BJ (cell line): ENCODE measurements around the gene AGL. TPM values are rescaled to one million over a fixed set of nuclear protein-coding genes. Genes with fewer than 3 reads are reported as not detected.
"Not testable (repeated sequence)": the region's sequence is repeated elsewhere in the genome, so short reads cannot be mapped to it uniquely, and the experiment has no call there.

Experiments used
- CTCF ChIA-PET: fragments of 350-600 bp; formaldehyde crosslinking; extraction: SDS; loops from one replicate; lab custom pipeline; 2021; ENCODE audit warnings: antibody characterized with exemption, inconsistent platforms; lab: Yijun Ruan, JAX
- POLR2A ChIA-PET: fragments of 300-600 bp; sonication (Branson Sonifier 250); formaldehyde crosslinking; extraction: SDS; loops from one replicate; lab custom pipeline; 2021; ENCODE audit warnings: antibody characterized with exemption; lab: Charles Lee
- DNase-seq: peaks from one replicate; pipeline ENCODE4 v3.0.0-alpha.2; 2011; ENCODE audit warnings: low read depth
- H3K27me3 ChIP-seq: 2 replicates; pipeline ENCODE4 v1.6.0; 2011; ENCODE audit warnings: low read length; ENCODE audit not compliant: control insufficient read depth, insufficient read depth
- H3K36me3 ChIP-seq: 2 replicates; pipeline ENCODE4 v1.5.1; 2011; ENCODE audit warnings: low read length; ENCODE audit not compliant: control insufficient read depth, insufficient read depth
- H3K4me3 ChIP-seq: 2 replicates; pipeline ENCODE4 v1.5.1; 2011; ENCODE audit warnings: low read depth, mild to moderate bottlenecking, control low read depth, low read length
- polyA plus RNA-seq: library from polyadenylated mRNA; depleted of rRNA; stranded (reverse); fragments of >200 nt; gene quantifications from 2 replicates; pipeline ENCODE4 v1.2.3, GENCODE V29; 2011
- TF ChIP-seq, protein P1 (sequence below): IDR thresholded peaks from 2 replicates; pipeline ENCODE4 v1.5.1; 2011; ENCODE audit warnings: low read depth, mild to moderate bottlenecking, control low read depth, inconsistent platforms, low read length, moderate library complexity; ENCODE audit not compliant: insufficient read depth

The AGL gene
- polyA plus RNA-seq, 1 experiment: 1.6 TPM

DNA sequence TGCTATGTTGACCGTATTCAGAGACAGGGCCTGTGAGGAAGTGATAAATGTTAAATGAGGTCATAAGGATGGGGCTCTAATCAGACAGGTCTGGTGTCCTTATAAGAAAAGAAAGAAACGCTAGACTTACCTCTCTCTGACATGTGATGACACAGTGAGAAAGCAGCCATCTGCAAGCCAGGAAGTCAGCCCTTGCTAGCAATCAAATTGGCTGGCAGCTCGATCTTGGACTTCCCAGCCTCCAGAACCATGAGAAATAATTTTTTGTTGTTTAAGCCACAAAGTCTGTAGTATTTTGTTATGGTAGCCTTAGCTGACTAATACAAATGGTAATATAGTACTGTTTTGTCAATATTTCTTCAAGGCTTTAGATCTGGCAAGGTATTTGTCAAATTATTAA is 25.1 kb upstream of the AGL start:
- Histone ChIP-seq H3K27me3 (no peaks in the 10 kb centered on the region), H3K36me3 (no peaks in the 10 kb centered on the region), H3K4me3 (no peak overlapping the region)
- ChIA-PET POLR2A (no interaction called here), CTCF (interaction anchor here (1.2 kb wide), 1 partner anchor 13 kb away, joined by 3 read pairs; no protein-coding TSS in a partner anchor)
- DNase-seq: no peak
- TF ChIP-seq, protein P1, sequence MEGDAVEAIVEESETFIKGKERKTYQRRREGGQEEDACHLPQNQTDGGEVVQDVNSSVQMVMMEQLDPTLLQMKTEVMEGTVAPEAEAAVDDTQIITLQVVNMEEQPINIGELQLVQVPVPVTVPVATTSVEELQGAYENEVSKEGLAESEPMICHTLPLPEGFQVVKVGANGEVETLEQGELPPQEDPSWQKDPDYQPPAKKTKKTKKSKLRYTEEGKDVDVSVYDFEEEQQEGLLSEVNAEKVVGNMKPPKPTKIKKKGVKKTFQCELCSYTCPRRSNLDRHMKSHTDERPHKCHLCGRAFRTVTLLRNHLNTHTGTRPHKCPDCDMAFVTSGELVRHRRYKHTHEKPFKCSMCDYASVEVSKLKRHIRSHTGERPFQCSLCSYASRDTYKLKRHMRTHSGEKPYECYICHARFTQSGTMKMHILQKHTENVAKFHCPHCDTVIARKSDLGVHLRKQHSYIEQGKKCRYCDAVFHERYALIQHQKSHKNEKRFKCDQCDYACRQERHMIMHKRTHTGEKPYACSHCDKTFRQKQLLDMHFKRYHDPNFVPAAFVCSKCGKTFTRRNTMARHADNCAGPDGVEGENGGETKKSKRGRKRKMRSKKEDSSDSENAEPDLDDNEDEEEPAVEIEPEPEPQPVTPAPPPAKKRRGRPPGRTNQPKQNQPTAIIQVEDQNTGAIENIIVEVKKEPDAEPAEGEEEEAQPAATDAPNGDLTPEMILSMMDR: no peak

- POLR2A ChIA-PET: no interaction called here
- CTCF ChIA-PET: no interaction called here
- Histone ChIP-seq H3K4me3 (no peak overlapping the region), H3K27me3 (no peaks in the 10 kb centered on the region), H3K36me3 (no peaks in the 10 kb centered on the region)
- TF ChIP-seq, protein P1: no peak
- DNase-seq: no peak
These were observed 24.5 kb upstream of the AGL start for GRCh38 chr1:99825702-99826101.

DNA sequence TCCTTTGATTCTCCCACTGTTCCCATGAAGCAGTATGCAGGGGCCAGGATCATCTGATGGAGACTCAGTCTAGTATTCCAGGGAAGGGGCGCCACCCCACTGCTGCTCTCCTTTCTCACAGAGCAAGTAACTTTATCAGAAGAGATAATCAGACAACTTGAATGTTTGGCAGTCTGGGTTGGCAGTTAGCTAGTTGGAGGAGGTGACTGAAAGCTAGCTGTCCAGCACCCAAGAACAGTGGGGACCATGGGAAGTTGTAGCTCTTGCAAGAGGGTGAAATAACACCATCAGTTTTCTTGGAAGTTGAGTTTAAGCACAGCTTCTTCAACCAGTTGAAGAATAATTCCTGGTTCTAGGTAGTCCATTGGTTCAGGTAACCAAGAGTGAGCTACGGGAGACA is 22.2 kb upstream of the AGL start:
- H3K27me3 ChIP-seq: no peaks in the 10 kb centered on the region
- ChIA-PET POLR2A (no interaction called here), CTCF (interaction anchor here (0.9 kb wide), 1 partner anchor 10 kb away, joined by 3 read pairs; no protein-coding TSS in a partner anchor)
- no peaks in the 10 kb centered on the region for H3K36me3 ChIP-seq
- DNase-seq: no peak
- H3K4me3 ChIP-seq: no peak overlapping the region
- TF ChIP-seq, protein P1: no peak

DNA sequence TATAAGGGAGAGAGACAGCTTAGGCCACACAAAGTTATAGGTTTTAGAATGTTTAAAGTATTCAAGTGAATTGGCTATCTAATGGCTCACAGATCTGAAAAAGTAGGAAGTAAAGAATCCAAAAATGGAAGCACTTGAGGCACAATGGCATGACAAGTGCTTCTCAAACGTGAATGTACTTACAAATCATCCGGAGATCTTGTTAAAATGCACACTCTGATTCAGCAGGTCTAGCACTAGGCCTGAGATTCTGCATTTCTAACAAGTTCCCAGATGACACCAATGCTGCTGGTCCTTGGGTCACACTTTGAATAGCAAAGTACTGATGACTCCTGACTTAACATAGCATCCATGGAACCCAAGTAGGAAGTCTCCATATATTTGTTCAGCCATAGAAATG is 20.9 kb upstream of the AGL start:
- CTCF ChIA-PET: no interaction called here
- POLR2A ChIA-PET: no interaction called here

GRCh38 chr1:99833911-99834310 is 16.2 kb upstream of the AGL start:
- H3K36me3 ChIP-seq, H3K4me3 ChIP-seq, POLR2A ChIA-PET, H3K27me3 ChIP-seq, CTCF ChIA-PET, DNase-seq: not testable (repeated sequence)

More for the DNA sequence above, 20.9 kb upstream of the AGL start:
- no peaks in the 10 kb centered on the region for H3K36me3 ChIP-seq
- no peak overlapping the region for H3K4me3 ChIP-seq
- TF ChIP-seq, protein P1: no peak
- DNase-seq: no peak
- no peaks in the 10 kb centered on the region for H3K27me3 ChIP-seq

DNA sequence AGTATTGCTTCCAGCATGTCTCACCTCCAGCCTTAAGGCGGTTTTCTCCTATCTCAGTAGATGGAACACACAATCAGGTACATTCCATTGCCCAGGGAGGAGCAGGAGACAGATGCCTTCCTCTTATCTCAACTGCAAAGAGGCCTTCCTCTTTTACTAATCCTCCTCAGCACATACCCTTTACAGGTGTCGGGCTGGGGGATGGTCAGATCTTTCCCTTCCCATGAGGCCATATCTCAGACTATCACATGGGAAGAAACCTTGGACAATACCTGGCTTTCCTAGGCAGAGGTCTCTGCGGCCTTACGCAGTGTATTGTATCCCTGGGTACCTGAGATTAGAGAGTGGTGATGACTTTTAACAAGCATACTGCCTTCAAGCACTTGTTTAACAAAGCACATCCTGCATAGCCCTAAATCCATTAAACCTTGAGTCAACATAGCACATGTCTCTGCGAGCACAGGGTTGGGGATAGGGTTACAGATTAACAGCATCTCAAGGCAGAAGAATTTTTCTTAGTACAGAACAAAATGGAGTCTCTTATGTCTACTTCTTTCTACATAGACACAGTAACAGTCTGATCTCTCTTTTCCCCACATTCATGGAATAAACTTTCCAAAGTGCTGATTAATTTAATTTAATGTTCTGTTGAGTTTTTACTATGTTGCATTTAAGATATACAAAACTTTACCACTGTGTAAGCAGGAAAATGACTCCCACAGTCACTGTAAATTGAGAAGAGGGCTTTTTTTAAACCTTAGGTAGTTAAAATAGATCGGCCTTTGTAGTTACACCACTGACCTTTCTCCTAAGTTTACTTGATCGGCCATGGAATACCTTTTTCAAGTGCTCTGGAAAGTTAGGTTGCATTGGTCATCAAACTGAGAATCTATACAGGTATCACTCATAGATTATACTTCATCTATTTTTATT is 13.7 kb upstream of the AGL start:
- H3K4me3 ChIP-seq, DNase-seq, CTCF ChIA-PET, H3K36me3 ChIP-seq, POLR2A ChIA-PET, H3K27me3 ChIP-seq: not testable (repeated sequence)

DNA sequence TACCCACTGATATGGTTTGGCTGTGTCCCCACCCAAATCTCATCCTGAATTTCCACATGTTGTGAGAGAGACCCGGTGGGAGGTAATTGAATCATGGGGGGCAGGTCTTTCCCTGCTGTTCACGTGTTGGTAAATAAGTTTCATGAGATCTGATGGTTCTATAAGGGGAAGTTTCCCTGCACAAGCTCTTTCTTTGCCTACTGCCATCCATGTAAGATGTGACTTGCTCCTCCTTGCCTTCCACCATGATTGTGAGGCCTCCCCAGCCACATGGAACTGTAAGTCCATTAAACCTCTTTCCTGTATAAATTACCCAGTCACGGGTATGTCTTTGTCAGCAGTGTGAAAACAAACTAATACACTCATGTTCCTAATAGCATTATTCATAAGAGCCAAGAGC is 9.8 kb upstream of the AGL start:
- DNase-seq, CTCF ChIA-PET, H3K36me3 ChIP-seq, POLR2A ChIA-PET, H3K27me3 ChIP-seq, H3K4me3 ChIP-seq: not testable (repeated sequence)
